H1 (cell line): ENCODE results near the gene OR8B4. TPM values are rescaled to one million over a fixed set of nuclear protein-coding genes. Genes with fewer than 3 reads are reported as not detected.
"Not testable (repeated sequence)": the region's sequence is repeated elsewhere in the genome, so short reads cannot be mapped to it uniquely, and the experiment has no call there.

Experiments
- CTCF ChIA-PET: fragments of 300-600 bp; sonication (Branson Sonifier 250); formaldehyde crosslinking; loops from one replicate; lab custom pipeline; 2021; ENCODE audit not compliant: partially characterized antibody; lab: Charles Lee
- POLR2A ChIA-PET: fragments of 300-600 bp; sonication (Branson Sonifier 250); formaldehyde crosslinking; loops from one replicate; lab custom pipeline; 2021; ENCODE audit warnings: inconsistent platforms; ENCODE audit not compliant: partially characterized antibody; lab: Charles Lee
- DNase-seq, 2 experiments: peaks; one replicate each; pipeline versions ENCODE4 v3.0.0 to v3.0.0-alpha.2; 2010 to 2022; ENCODE audit warnings: low spot score in 2 of 2, low read depth in 1 of 2, mixed read lengths in 1 of 2
- FAIRE-seq: peaks from 2 replicates; lab custom pipeline; 2011; peaks lifted over from hg19 to GRCh38; lab: Jason Lieb, UNC
- H2AFZ ChIP-seq: 2 replicates; pipeline ENCODE4 v1.8.1; 2012; ENCODE audit warnings: low read length, inconsistent platforms
- H2AK5ac ChIP-seq: 2 replicates; pipeline ENCODE4 v1.6.1; 2013; ENCODE audit warnings: low read depth, low read length
- H2BK120ac ChIP-seq: replicated peaks from 2 replicates; pipeline ENCODE3; 2013; ENCODE audit warnings: low read depth, low read length, inconsistent platforms
- H2BK12ac ChIP-seq: 2 replicates; pipeline ENCODE4 v1.6.1; 2013; ENCODE audit warnings: low read depth, low read length
- H2BK15ac ChIP-seq: 2 replicates; pipeline ENCODE4 v1.6.1; 2013; ENCODE audit warnings: low read length
- H2BK20ac ChIP-seq: 2 replicates; pipeline ENCODE4 v1.6.1; 2013; ENCODE audit warnings: low read length
- H2BK5ac ChIP-seq: 2 replicates; pipeline ENCODE4 v1.6.1; 2013; ENCODE audit warnings: low read depth, low read length
- H3K14ac ChIP-seq: 2 replicates; pipeline ENCODE4 v1.6.1; 2013; ENCODE audit warnings: inconsistent platforms; ENCODE audit not compliant: insufficient read length
- H3K18ac ChIP-seq: 2 replicates; pipeline ENCODE4 v1.6.1; 2013; ENCODE audit warnings: low read length; ENCODE audit errors: extremely low read depth
- H3K23ac ChIP-seq: 2 replicates; pipeline ENCODE4 v1.6.1; 2013; ENCODE audit warnings: inconsistent platforms; ENCODE audit not compliant: insufficient read length
- H3K23me2 ChIP-seq: 2 replicates; pipeline ENCODE4 v1.6.1; 2013; ENCODE audit warnings: low read depth, low read length
- H3K27ac ChIP-seq: 2 replicates; pipeline ENCODE4 v1.6.1; 2011; ENCODE audit warnings: low read depth, low read length, inconsistent platforms
- H3K27me3 ChIP-seq, 4 experiments: replicated peaks in 1 of 4; 1 replicate in 1 of 4; 2 replicates in 3 of 4; pipeline versions ENCODE4 v1.6.1 to v1.8.1; 2011 to 2013; ENCODE audit warnings: low read length in 3 of 4, mild to moderate bottlenecking in 3 of 4, inconsistent platforms in 2 of 4, mixed read lengths in 2 of 4, moderate library complexity in 1 of 4; ENCODE audit not compliant: control insufficient read depth in 3 of 4, insufficient read depth in 3 of 4; ENCODE audit errors: extremely low read depth in 1 of 4
- H3K36me3 ChIP-seq, 4 experiments: 2 replicates each; pipeline versions ENCODE4 v1.6.1 to v1.8.1; 2011 to 2013; ENCODE audit warnings: mild to moderate bottlenecking in 4 of 4, low read length in 3 of 4, moderate library complexity in 2 of 4, control low read depth in 1 of 4, inconsistent platforms in 1 of 4; ENCODE audit not compliant: insufficient read depth in 4 of 4, control insufficient read depth in 2 of 4
- H3K4ac ChIP-seq: replicated peaks from 2 replicates; pipeline ENCODE3; 2013; ENCODE audit warnings: low read length, low read depth, mixed read lengths, inconsistent platforms; ENCODE audit not compliant: insufficient read length
- H3K4me1 ChIP-seq, 4 experiments: replicated peaks in 1 of 4; 1 replicate in 1 of 4; 2 replicates in 3 of 4; pipeline versions ENCODE4 v1.6.1 to v1.8.1; 2011 to 2013; ENCODE audit warnings: low read length in 3 of 4, inconsistent platforms in 2 of 4, mixed read lengths in 1 of 4; ENCODE audit not compliant: insufficient read depth in 4 of 4, control insufficient read depth in 3 of 4
- H3K4me2 ChIP-seq, 2 experiments: 2 replicates each; pipeline versions ENCODE4 v1.6.1 to v1.8.1; 2011 to 2013; ENCODE audit warnings: low read depth in 2 of 2, low read length in 2 of 2, control low read depth in 1 of 2, inconsistent platforms in 1 of 2, mild to moderate bottlenecking in 1 of 2; ENCODE audit not compliant: insufficient read depth in 1 of 2
- H3K4me3 ChIP-seq, 4 experiments: fragments of 200-600, 300-600 bp in 1 of 4; sonication (generic), shearing (Covaris generic), sonication (Bioruptor Twin) in 1 of 4; 2 replicates each; pipeline versions ENCODE4 v1.5.1 to v1.8.1; 2011 to 2016; ENCODE audit warnings: low read length in 4 of 4, low read depth in 3 of 4, control low read depth in 2 of 4, inconsistent platforms in 2 of 4, mild to moderate bottlenecking in 2 of 4, mixed read lengths in 1 of 4, moderate library complexity in 1 of 4; ENCODE audit not compliant: insufficient read depth in 2 of 4; ENCODE audit errors: extremely low read depth in 1 of 4
- H3K56ac ChIP-seq: replicated peaks from 2 replicates; pipeline ENCODE3; 2013; ENCODE audit warnings: low read depth, mild to moderate bottlenecking, mixed read lengths, low read length, inconsistent platforms; ENCODE audit not compliant: insufficient read length
- H3K79me1 ChIP-seq: 2 replicates; pipeline ENCODE4 v1.6.1; 2013; ENCODE audit warnings: low read depth, low read length, control low read depth
- H3K79me2 ChIP-seq, 2 experiments: 2 replicates each; pipeline versions ENCODE4 v1.6.1 to v1.8.1; 2012 to 2013; ENCODE audit warnings: low read length in 2 of 2, mild to moderate bottlenecking in 2 of 2, inconsistent platforms in 1 of 2; ENCODE audit not compliant: insufficient read depth in 2 of 2, control insufficient read depth in 1 of 2
- H3K9ac ChIP-seq, 4 experiments: replicated peaks in 1 of 4; 1 replicate in 1 of 4; 2 replicates in 3 of 4; pipeline versions ENCODE4 v1.6.1 to v1.8.1; 2011 to 2013; ENCODE audit warnings: low read depth in 3 of 4, low read length in 3 of 4, control low read depth in 2 of 4, mild to moderate bottlenecking in 2 of 4, moderate library complexity in 2 of 4, inconsistent platforms in 1 of 4; ENCODE audit errors: extremely low read depth in 1 of 4
- H3K9me3 ChIP-seq, 2 experiments: 2 replicates each; pipeline versions ENCODE4 v1.6.1 to v1.8.1; 2012 to 2013; ENCODE audit warnings: mild to moderate bottlenecking in 2 of 2, moderate library complexity in 2 of 2, control low read depth in 1 of 2, inconsistent platforms in 1 of 2, low read depth in 1 of 2, low read length in 1 of 2, mixed read lengths in 1 of 2; ENCODE audit not compliant: insufficient read depth in 2 of 2
- H4K20me1 ChIP-seq, 2 experiments: replicated peaks in 1 of 2; 2 replicates each; pipeline versions ENCODE3 to v1.8.1; 2011 to 2013; ENCODE audit warnings: inconsistent platforms in 2 of 2, low read length in 2 of 2, mild to moderate bottlenecking in 1 of 2; ENCODE audit not compliant: insufficient read depth in 2 of 2, control insufficient read depth in 1 of 2
- H4K5ac ChIP-seq: 2 replicates; pipeline ENCODE4 v1.6.1; 2013; ENCODE audit warnings: low read length, low read depth, mixed read lengths, inconsistent platforms; ENCODE audit not compliant: insufficient read length
- H4K8ac ChIP-seq: 2 replicates; pipeline ENCODE4 v1.8.0; 2013; ENCODE audit warnings: mild to moderate bottlenecking, moderate library complexity, low read length, inconsistent platforms; ENCODE audit not compliant: insufficient read depth; ENCODE audit errors: extremely low read depth
- H4K91ac ChIP-seq: replicated peaks from 2 replicates; pipeline ENCODE3; 2013; ENCODE audit warnings: low read length, mixed read lengths, inconsistent platforms; ENCODE audit not compliant: insufficient read length
- WGBS, 2 experiments: shearing (Covaris generic) in 1 of 2; methylation state at CpG; one replicate each; pipeline versions ENCODE4 v1.1.6 to v1.1.7; 2013 to 2015; ENCODE audit warnings: low lambda C conversion rate in 2 of 2, mixed read lengths in 2 of 2, inconsistent platforms in 1 of 2, low coverage in 1 of 2, missing lambda C conversion rate in 1 of 2; ENCODE audit not compliant: insufficient replicate concordance in 2 of 2, insufficient coverage in 1 of 2, insufficient read length in 1 of 2; ENCODE audit errors: extremely low coverage in 1 of 2, missing lambda C conversion rate in 1 of 2; 5-methylcytosine and 5-hydroxymethylcytosine counted together
- polyA plus RNA-seq, 7 experiments: library from polyadenylated mRNA; depleted of rRNA in 3 of 7; stranded (reverse) in 5 of 7; unstranded in 2 of 7; fragments of >200 nt in 5 of 7; fragments of 200-250 nt in 2 of 7; gene quantifications; 1 replicate in 5 of 7; 2 replicates in 1 of 7; 4 replicates in 1 of 7; pipeline versions ENCODE4 v1.2.1 to v1.2.3, GENCODE V29; 2011 to 2013; ENCODE audit warnings: missing spikeins in 2 of 7, mixed read lengths in 2 of 7
- total RNA-seq: library from RNA; stranded (reverse); fragmentation: NEBNext Ultra II Directional; extraction: Animal tissue kit (Norgen Biotek cat#: 25700); gene quantifications from 2 replicates; pipeline ENCODE4 v1.2.1, GENCODE V29; 2021

OR8B4 gene
- total and polyA plus RNA-seq, 2 of the 8 experiments (the other 6 are each of a cell fraction or from before 2014, with no cell fraction given): not detected

- H3K36me3 ChIP-seq, H2BK12ac ChIP-seq, H3K27ac ChIP-seq, H3K56ac ChIP-seq, H2AK5ac ChIP-seq, H3K18ac ChIP-seq, H3K79me2 ChIP-seq, H3K9me3 ChIP-seq, H3K9ac ChIP-seq, H3K27me3 ChIP-seq, H3K4ac ChIP-seq, H3K23me2 ChIP-seq, H3K23ac ChIP-seq, H3K79me1 ChIP-seq, H2AFZ ChIP-seq, H2BK15ac ChIP-seq, CTCF ChIA-PET, H2BK120ac ChIP-seq, H3K4me2 ChIP-seq, H4K8ac ChIP-seq, H3K4me1 ChIP-seq, H2BK5ac ChIP-seq, H3K4me3 ChIP-seq, H4K20me1 ChIP-seq, H4K91ac ChIP-seq, H4K5ac ChIP-seq, H3K14ac ChIP-seq, DNase-seq, FAIRE-seq, H2BK20ac ChIP-seq, POLR2A ChIA-PET: not testable (repeated sequence)
- 100% methylated on average over 3 of the region's 6 CpGs; no CpG with 5 or more reads in 1 of the 2 experiments for WGBS, 2 experiments
Measured at GRCh38 chr11:124382857-124383256, 41.8 kb downstream of the OR8B4 start.
